Activated CD8-positive, alpha-beta memory T cell treated with anti-CD3 and anti-CD28 coated beads for 24 hours (primary cell): Measurements from ENCODE around the gene NMT1.
"Not testable (repeated sequence)": the region's sequence is repeated elsewhere in the genome, so short reads cannot be mapped to it uniquely, and the experiment has no call there.

Source experiments
- DNase-seq: peaks from one replicate; pipeline ENCODE4 v3.0.0-alpha.2; 2020

The NMT1 gene

DNA sequence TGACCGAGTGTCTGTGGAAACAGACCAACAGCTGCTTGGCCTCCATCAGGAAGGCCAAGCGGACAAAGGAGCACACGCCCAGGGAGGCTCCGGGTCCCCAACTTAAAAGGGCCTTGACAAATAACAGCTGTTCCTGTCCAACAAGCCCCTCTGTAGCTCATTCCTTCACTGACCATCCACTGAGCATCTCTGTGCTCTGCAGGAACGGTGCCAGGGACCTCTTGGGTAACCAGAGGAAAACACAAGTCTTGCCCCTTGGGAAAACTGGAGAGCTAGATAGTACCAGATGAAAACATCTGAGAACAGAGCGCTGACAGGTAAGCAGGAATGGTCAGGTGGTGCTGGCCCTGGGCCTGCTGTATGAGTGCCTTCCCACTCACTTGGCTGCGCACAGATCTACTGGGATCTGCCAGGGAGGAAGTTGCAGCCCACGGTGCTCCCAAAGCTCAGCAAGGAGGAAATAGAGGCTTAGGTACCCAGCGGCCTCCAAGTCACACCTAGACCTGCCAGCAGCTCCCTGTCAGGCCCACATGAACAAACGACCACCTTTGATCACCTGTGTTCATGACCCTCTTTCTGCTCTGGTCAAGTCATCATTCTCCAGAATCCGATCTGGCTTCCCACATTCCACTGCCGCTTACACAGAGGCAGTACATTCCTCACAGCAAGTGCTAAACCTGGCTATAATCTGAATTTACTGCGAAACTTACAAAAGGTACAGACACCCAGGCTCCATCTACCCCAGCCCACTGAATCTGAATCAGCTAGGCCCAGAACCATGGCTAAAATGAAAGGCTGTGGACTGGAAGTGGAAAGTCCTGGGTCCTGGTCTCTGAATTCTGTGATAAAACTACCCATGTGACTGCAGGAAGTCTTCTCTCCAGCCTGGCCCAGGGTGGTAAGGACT lies 22.1 kb upstream of the NMT1 start:
- no peak for DNase-seq

- DNase-seq, result no peak
Observed at GRCh38 chr17:45040459-45040858, 20.7 kb upstream of the NMT1 start.

DNA sequence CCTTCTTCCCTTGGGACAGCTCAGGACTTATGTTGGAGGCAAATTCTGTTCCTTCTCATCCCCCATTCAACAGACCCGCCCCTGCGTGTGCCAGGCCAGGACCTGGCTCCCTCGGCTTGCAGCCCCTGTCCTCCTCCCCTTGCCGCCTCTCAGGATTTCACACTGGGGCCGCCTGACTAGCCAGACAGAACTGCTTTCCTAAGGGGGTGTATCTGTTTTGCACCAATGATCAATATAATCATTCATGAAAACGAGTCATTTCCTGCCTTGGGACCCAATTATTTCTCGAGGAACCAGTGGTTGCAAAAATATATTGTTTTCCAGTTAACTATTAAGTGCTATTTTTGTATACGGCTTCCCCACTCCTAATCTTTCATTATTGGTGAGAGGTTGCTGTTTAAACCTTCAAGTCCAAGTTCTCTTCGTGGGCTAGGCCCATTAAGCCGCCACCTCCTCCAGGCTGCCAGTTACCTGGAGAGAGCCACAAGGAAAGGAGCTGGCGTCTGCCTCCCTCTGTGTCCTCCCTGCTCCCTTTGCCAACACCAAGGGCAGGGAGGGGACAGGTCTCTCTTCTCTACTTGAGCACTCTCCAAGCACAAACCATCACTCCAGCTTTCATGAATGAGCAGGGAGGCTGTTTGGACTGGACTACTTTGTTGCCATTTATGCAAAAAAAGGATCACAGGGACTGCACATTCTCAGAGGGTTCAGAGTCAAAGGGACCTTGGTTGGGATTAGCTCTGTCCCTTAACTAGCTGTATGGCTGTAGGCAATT lies 18.6 kb upstream of the NMT1 start:
- no peak for DNase-seq

- DNase-seq, result no peak
Observed at GRCh38 chr17:45043813-45044540, 17.1 kb upstream of the NMT1 start.

GRCh38 chr17:45046537-45047125 lies 14.5 kb upstream of the NMT1 start:
- no peak for DNase-seq

DNA sequence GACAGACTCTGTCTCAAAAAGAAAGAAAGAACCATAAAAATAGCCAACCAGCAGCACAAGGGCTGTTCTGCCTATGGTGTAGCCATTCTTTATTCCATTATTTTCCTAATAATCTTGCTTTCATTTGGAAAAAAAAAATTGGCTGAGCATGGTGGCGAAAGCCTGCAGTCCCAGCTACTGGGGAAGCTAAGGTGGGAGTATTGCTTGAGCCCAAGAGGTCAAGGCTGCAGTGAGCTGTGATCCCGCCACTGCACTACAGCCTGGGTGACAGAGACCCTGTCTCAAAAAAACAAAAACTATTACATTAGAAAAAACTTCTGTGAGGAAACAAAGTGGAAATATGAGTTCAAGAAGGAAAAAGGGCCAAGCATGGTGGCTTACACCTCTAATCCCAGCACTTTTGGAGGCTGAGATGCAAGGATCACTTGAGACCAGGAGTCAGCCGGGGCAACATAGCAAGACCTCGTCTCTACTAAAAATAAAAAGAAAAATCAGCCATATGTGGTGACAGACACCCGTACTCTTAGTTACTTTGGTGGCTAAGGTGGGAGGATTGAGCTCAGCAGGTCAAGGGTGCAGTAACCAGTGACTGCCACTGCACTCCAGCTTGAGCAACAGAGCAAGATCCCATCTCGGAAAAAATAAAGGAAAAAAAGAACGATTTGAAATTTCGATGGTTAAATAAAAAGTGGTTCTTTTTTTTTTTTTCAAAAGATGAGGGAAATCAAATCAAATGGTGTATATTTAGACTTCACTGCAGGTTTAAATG lies 12.1 kb upstream of the NMT1 start:
- no peak for DNase-seq

DNA sequence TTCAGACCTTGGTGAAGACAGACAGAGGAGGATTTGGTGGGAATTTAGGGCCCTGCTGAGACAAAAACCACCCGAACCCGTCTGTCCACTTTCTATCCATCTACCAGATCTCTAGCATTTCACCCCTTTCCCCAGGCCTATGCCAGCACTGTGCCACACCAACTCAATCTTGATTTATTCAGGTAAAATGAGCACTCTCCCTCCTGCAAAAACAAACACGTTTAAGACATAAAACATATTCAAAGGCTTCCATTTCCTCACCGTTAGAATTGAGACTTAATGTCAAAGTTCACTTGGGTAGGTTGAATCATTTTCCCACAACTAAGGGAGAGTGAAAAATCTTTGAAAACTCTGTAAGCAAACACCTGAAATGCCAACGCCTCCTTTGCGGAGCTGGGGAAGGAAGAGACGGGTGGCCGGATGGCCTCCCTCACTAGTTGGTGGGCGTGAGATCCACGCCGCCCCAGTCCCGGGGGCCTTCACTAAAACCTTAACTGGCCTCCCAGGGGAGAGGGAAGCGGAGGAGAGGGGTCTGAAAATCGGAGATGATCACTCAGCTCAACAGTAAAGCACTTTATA lies 10.5 kb upstream of the NMT1 start:
- peak; percentile 77 for DNase-seq

DNA sequence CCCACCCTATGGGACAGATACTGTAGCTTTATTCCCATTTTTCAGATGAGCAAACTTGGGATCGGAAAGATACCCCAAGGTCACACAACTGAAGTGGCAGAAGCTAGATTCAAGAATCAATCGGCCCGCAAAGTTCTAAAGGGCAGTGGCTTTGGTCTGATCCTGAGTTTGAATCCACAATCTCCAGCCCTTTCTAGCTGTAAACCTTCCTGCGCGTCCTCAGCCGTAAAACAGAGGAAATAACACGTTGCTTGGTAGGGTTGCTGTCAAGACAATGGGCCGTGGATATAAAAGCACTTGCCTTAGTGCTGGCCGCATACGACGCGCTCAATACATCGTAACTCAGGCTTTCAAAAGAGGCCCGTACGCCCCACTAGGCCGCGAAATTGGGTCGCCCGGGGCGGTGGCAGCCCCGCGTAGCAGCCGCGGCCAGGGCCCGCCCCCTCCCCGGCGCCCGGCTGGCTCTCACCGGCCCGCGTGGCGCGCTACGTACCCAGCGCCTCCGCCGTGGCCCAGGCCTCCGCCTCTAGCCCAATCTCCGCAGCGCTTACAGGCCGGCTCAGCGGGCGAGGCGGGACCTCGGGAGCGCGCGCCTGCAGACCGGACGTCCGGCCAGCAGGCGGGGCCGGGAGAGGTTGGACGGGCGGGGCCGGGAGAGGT lies 9.9 kb upstream of the NMT1 start, which contains the start of gene DCAKD:
TSS of gene DCAKD (minus strand) at position 573 of the 660 bp plus-strand sequence. CDS start 16,747 bp downstream, outside the sequence.
- peak; percentile 93 for DNase-seq

DNA sequence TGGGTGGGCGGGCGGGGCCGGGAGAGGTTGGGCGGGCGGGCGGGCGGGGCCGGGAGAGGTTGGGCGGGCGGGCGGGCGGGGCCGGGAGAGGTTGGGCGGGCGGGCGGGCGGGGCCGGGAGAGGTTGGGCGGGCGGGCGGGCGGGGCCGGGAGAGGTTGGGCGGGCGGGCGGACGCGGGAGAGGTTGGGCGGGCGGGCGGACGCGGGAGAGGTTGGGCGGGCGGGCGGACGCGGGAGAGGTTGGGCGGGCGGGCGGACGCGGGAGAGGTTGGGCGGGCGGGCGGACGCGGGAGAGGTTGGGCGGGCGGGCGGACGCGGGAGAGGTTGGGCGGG lies 9.4 kb upstream of the NMT1 start:
- not testable (repeated sequence) for DNase-seq

- DNase-seq, result peak; percentile 77
Observed at GRCh38 chr17:45052052-45052772, 8.9 kb upstream of the NMT1 start.

GRCh38 chr17:45060382-45060796 lies 728 bp upstream of the NMT1 start:
- no peak for DNase-seq

GRCh38 chr17:45061606-45062205 lies 589 bp downstream of the NMT1 start:
- DNase-seq, result no peak

- DNase-seq, result no peak
Observed at GRCh38 chr17:45063198-45063597, 2.1 kb downstream of the NMT1 start.

DNA sequence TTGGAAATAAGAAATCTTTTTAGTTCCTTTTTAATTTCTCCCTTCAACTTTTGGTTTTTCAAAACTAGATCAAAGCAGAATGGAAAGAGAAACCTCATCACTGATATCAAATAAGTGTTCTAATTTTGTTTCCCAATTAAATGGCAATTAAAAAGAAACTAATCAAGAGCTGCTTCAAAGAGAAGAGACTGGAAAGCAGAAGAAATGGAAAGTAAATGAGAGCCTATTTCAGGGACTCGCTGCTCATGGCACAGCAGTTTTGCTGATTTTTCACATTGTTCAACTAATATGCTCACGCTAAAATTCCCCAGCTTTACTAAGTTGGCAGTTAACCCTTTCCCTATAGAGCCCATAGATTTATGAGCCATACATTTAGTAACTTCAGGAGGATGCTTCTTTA lies 6.5 kb downstream of the NMT1 start:
- no peak for DNase-seq

- no peak for DNase-seq
Observed at GRCh38 chr17:45070001-45070400, 8.9 kb downstream of the NMT1 start.

DNA sequence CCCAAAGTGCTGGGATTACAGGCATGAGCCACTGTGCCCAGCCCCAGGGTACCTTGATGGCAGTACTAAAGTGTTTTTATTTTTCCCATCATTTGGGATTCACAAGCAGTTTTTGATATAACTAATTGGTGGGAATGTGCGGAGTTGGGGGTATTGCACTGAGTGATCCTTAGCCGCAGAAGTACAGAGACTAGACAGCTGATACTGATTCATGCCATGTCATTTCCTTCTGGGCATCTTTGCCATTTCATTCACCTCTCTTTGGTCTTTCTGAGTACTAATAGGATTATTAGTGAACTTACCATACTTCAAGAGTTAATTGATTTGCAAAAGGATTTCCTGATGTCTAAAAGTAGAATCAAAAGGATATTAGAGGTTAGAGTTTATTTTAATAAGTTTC lies 9.7 kb downstream of the NMT1 start:
- DNase-seq, result no peak

- DNase-seq, result no peak
Observed at GRCh38 chr17:45073414-45074070, 12.4 kb downstream of the NMT1 start.

DNA sequence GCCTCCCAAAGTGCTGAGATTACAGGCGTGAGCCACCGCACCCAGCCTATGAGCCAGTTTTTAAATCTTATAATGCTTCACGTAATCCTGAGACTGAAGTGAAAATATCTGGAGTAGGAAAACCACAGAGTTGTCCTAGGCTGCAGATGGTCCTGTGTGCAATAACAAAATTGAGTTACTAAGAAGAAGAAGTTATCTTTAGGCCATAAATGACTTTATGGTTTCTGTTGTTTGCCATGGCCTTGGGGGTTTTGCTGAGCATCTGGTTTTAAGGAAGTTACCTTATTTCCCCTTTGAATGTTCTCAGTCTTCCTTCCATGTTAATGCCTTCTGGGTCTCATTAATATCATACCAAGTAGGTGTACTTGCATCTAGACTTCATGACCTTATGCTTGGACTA lies 16.5 kb downstream of the NMT1 start:
- DNase-seq, result no peak

- no peak for DNase-seq
Observed at GRCh38 chr17:45081047-45081703, 20.1 kb downstream of the NMT1 start.
